K562 (cell line): ENCODE data around the gene MTERF4. TPM values are rescaled to one million over a fixed set of nuclear protein-coding genes. Genes with fewer than 3 reads are reported as not detected.

Experiments used
- ATAC-seq: fragments of 200-7000 bp; cut with Tn5 transposase; 3 replicates; pipeline ENCODE4 v1.9.1; 2020; ENCODE audit warnings: moderate library complexity
- BruUV-seq: library from RNA; stranded (reverse); fragments of 400-500 nt; replicated peaks from 2 replicates; lab custom pipeline; 2021; lab: Mats Ljungman, UMichigan
- CTCF ChIA-PET: fragments of 300-600 bp; formaldehyde crosslinking; extraction: SDS; loops from one replicate; lab custom pipeline; 2021; ENCODE audit warnings: low intra/inter-chr PET ratio; lab: Yijun Ruan, JAX
- POLR2A ChIA-PET: fragments of 300-600, 350-650 bp; sonication (Branson Sonifier 250); formaldehyde crosslinking; extraction: SDS; loops from one replicate; lab custom pipeline; 2021; ENCODE audit warnings: antibody characterized with exemption, inconsistent platforms; lab: Yijun Ruan, JAX
- DNase-seq, 4 experiments: peaks; one replicate each; pipeline versions ENCODE4 v3.0.0 to v3.0.0-alpha.2; 2011 to 2018; ENCODE audit warnings: low spot score in 3 of 4, mixed read lengths in 3 of 4; ENCODE audit errors: extremely low read depth in 1 of 4
- FAIRE-seq: peaks from 2 replicates; lab custom pipeline; 2011; peaks lifted over from hg19 to GRCh38; lab: Jason Lieb, UNC
- H2AFZ ChIP-seq: 2 replicates; pipeline ENCODE4 v1.6.0; 2011; ENCODE audit warnings: low read depth, low read length, control low read depth, inconsistent platforms
- H3K27ac ChIP-seq: fragments of 200-600 bp; 3 replicates; pipeline ENCODE4 v1.8.0; 2011; ENCODE audit warnings: low read depth, mild to moderate bottlenecking, control low read depth, inconsistent platforms, low read length, moderate library complexity, mixed read lengths; ENCODE audit errors: extremely low read depth
- H3K27me3 ChIP-seq, 2 experiments: fragments of 300-600 bp in 1 of 2; 2 replicates in 1 of 2; 3 replicates in 1 of 2; pipeline versions ENCODE4 v1.6.0 to v1.8.0; 2011; ENCODE audit warnings: inconsistent platforms in 2 of 2, low read length in 2 of 2, mild to moderate bottlenecking in 1 of 2, mixed read lengths in 1 of 2, moderate library complexity in 1 of 2; ENCODE audit not compliant: control insufficient read depth in 2 of 2, insufficient read depth in 2 of 2
- H3K36me3 ChIP-seq: fragments of 300-600 bp; 3 replicates; pipeline ENCODE4 v1.8.0; 2011; ENCODE audit warnings: mild to moderate bottlenecking, low read length, inconsistent platforms; ENCODE audit not compliant: control insufficient read depth, insufficient read depth
- H3K4me1 ChIP-seq, 2 experiments: fragments of 200-600 bp in 1 of 2; replicated peaks in 1 of 2; 2 replicates in 1 of 2; 3 replicates in 1 of 2; pipeline versions ENCODE4 v1.5.1 to v1.8.0; 2011; ENCODE audit warnings: inconsistent platforms in 2 of 2, low read length in 2 of 2, mild to moderate bottlenecking in 1 of 2, mixed read lengths in 1 of 2, moderate library complexity in 1 of 2; ENCODE audit not compliant: control insufficient read depth in 2 of 2, insufficient read depth in 2 of 2
- H3K4me2 ChIP-seq: 2 replicates; pipeline ENCODE4 v1.6.1; 2011; ENCODE audit warnings: low read length, control low read depth, inconsistent platforms, mixed read lengths; ENCODE audit not compliant: insufficient read depth
- H3K4me3 ChIP-seq: fragments of 200-600 bp; sonication (generic), shearing (Covaris generic); 2 replicates; pipeline ENCODE4 v1.5.1; 2016; ENCODE audit warnings: control low read depth, inconsistent platforms
- H3K79me2 ChIP-seq: fragments of 200-600 bp; 3 replicates; pipeline ENCODE4 v1.8.0; 2011; ENCODE audit warnings: low read length, inconsistent platforms; ENCODE audit not compliant: control insufficient read depth, insufficient read depth
- H3K9ac ChIP-seq, 2 experiments: 2 replicates each; pipeline versions ENCODE4 v1.6.0 to v1.6.1; 2011; ENCODE audit warnings: low read depth in 2 of 2, low read length in 2 of 2, control low read depth in 1 of 2, inconsistent platforms in 1 of 2, mild to moderate bottlenecking in 1 of 2, mixed read lengths in 1 of 2; ENCODE audit not compliant: insufficient read depth in 1 of 2
- H3K9me1 ChIP-seq: one replicate; pipeline ENCODE4 v1.6.0; 2011; ENCODE audit warnings: inconsistent platforms, mild to moderate bottlenecking, low read length, moderate library complexity; ENCODE audit not compliant: control insufficient read depth, insufficient read depth
- H3K9me3 ChIP-seq: replicated peaks from 2 replicates; pipeline ENCODE4 v1.5.1; 2011; ENCODE audit warnings: low read depth, low read length, inconsistent platforms; ENCODE audit not compliant: control insufficient read depth, insufficient read depth
- H4K20me1 ChIP-seq: replicated peaks from 2 replicates; pipeline ENCODE4 v1.6.1; 2011; ENCODE audit warnings: low read length, inconsistent platforms, mixed read lengths; ENCODE audit not compliant: control insufficient read depth, insufficient read depth
- BRF2 ChIP-seq: IDR thresholded peaks from 3 replicates; pipeline ENCODE4 v1.6.1; 2011; ENCODE audit warnings: borderline replicate concordance, mild to moderate bottlenecking; ENCODE audit not compliant: insufficient read length, insufficient read depth
- NFIX ChIP-seq: fragments of 250-450 bp; sonication (Bioruptor Pico); IDR thresholded peaks from 2 replicates; pipeline ENCODE4 v1.4.0; 2020; ENCODE audit warnings: low read depth, mild to moderate bottlenecking, moderate library complexity
- RERE ChIP-seq: sonication (generic); formaldehyde crosslinking; IDR thresholded peaks from 2 replicates; pipeline ENCODE4 v1.8.0; 2023; ENCODE audit warnings: missing genetic modification reagents, mild to moderate bottlenecking, borderline replicate concordance
- REST ChIP-seq, 2 experiments: fragments of 450-650 bp; formaldehyde crosslinking in 1 of 2; IDR thresholded peaks; 2 replicates each; pipeline versions ENCODE4 v1.4.0 to v1.6.1; 2014 to 2020; ENCODE audit warnings: mild to moderate bottlenecking in 2 of 2, borderline replicate concordance in 1 of 2, low read depth in 1 of 2
- WGBS: fragments of 100-300 bp; shearing (Covaris generic); methylation state at CpG from one replicate; pipeline ENCODE4 v1.1.6; 2016; ENCODE audit warnings: low coverage, mixed read lengths; ENCODE audit not compliant: insufficient coverage; ENCODE audit errors: missing lambda C conversion rate; 5-methylcytosine and 5-hydroxymethylcytosine counted together
- in situ Hi-C: fragments of 300-500 bp; cut with MboI; formaldehyde crosslinking; loops from 4 replicates; pipeline ENCODE4 v1.15.0; 2018; ENCODE audit warnings: inconsistent platforms, mixed read lengths
- intact Hi-C: fragments of 100-400 bp; cut with micrococcal nuclease; formaldehyde crosslinking; loops from 2 replicates; pipeline ENCODE4 v1.14.2; 2022
- polyA plus RNA-seq, 8 experiments: library from polyadenylated mRNA; depleted of rRNA in 4 of 8; stranded (reverse) in 5 of 8; unstranded in 3 of 8; fragments of >200 nt; fragmentation: Nextera tagmentation in 2 of 8; fragmentation: Illumina TruSeq in 1 of 8; extraction: Ambion mirVana in 2 of 8; extraction: Trizol in 1 of 8; gene quantifications; 2 replicates each; pipeline versions ENCODE4 v1.2.1 to v1.2.3, GENCODE V29; 2011 to 2014; ENCODE audit warnings: inconsistent platforms in 1 of 8, missing spikeins in 1 of 8
- total RNA-seq, 7 experiments: library from RNA; depleted of rRNA in 6 of 7; stranded (reverse); fragments of >200 nt in 6 of 7; fragmentation: Illumina TruSeq in 2 of 7; extraction: Trizol in 2 of 7; gene quantifications; 2 replicates each; pipeline versions ENCODE4 v1.2.1 to v1.2.3, GENCODE V29; 2011 to 2021; ENCODE audit warnings: low replicate concordance in 1 of 7

The MTERF4 gene
- total and polyA plus RNA-seq, 9 of the 15 experiments (the other 6 are each of a cell fraction or from before 2014, with no cell fraction given): 15.3 to 29.6 (median 21.2) TPM

- DNase-seq (no peak), ATAC-seq (no peak), FAIRE-seq (no peak)
- intact Hi-C loops: no loop called here
- H2AFZ ChIP-seq: no peak overlapping the region
- H4K20me1 ChIP-seq: peaks cover 3% of the 10 kb centered on the region; the same call in 1 of the 2 replicates
- no peaks in the 10 kb centered on the region for H3K79me2 ChIP-seq
- H3K4me2 ChIP-seq: no peak overlapping the region
- WGBS: 6% methylated on average over 12 of the region's 33 CpGs
- ChIA-PET POLR2A (no interaction called here), CTCF (interaction anchor here (0.6 kb wide), 1 partner anchor 10 kb away, joined by 3 read pairs; no protein-coding TSS in a partner anchor)
- no peaks in the 10 kb centered on the region for H3K9me1 ChIP-seq
- peaks cover 0 to 36% of the 10 kb centered on the region in 2 experiments; a peak in 2 of 5 replicates for H3K27me3 ChIP-seq
- no peak overlapping the region for H3K4me3 ChIP-seq
- H3K9me3 ChIP-seq: no peaks in the 10 kb centered on the region
- no peak overlapping the region for H3K27ac ChIP-seq
- no peaks in the 10 kb centered on the region; a peak in 1 of 5 replicates for H3K4me1 ChIP-seq
- no peak overlapping the region for H3K9ac ChIP-seq
- no peaks in the 10 kb centered on the region for H3K36me3 ChIP-seq
- in situ Hi-C loops: no loop called here
- BruUV-seq: no TSS peak
- no peak for TF ChIP-seq RERE (CRISPR knock-in tag)
- TF ChIP-seq NFIX: no peak
- TF ChIP-seq REST (IDR thresholded peaks at IDR 0.05; ENCODE audit: borderline replicate concordance): no peak
- no peak for TF ChIP-seq REST (CRISPR knock-in tag; IDR thresholded peaks at IDR 0.05; ENCODE audit: low read depth)
- TF ChIP-seq BRF2: no peak
These were observed 50.3 kb downstream of the MTERF4 start for GRCh38 chr2:241051578-241052487.
